Lung (tissue), 12 donors: ENCODE measurements around the gene SLC4A1. TPM values are rescaled to one million over a fixed set of nuclear protein-coding genes. Genes with fewer than 3 reads are reported as not detected.
A peak's percentile ranks its signal among the peaks of the same experiment; 100 is the strongest.

Experiments used
- ATAC-seq: fragments of 200-7000 bp; cut with Tn5 transposase; one replicate; pipeline ENCODE4 v1.9.1; 2020; ENCODE audit warnings: moderate number of reproducible peaks; ENCODE audit not compliant: insufficient read depth, low FRiP score
- DNase-seq, 3 donors: peaks; one replicate each; pipeline ENCODE4 v3.0.0-alpha.2; 2013 to 2017
- H3K27ac ChIP-seq, 2 donors: one replicate each; pipeline ENCODE4 v1.5.1; 2013; ENCODE audit warnings: mild to moderate bottlenecking in 2 of 2, moderate library complexity in 2 of 2, control low read depth in 1 of 2, inconsistent platforms in 1 of 2, low read depth in 1 of 2, low read length in 1 of 2
- H3K27me3 ChIP-seq, 3 donors: one replicate each; pipeline ENCODE4 v1.5.1; 2013; ENCODE audit warnings: low read length in 2 of 3; ENCODE audit not compliant: control insufficient read depth in 3 of 3, insufficient read depth in 3 of 3
- H3K36me3 ChIP-seq, 4 donors: one replicate each; pipeline ENCODE4 v1.5.1; 2013; ENCODE audit warnings: low read length in 4 of 4, mild to moderate bottlenecking in 1 of 4, moderate library complexity in 1 of 4; ENCODE audit not compliant: control insufficient read depth in 4 of 4, insufficient read depth in 4 of 4
- H3K4me1 ChIP-seq, 5 donors: one replicate each; pipeline ENCODE4 v1.5.1; 2013; ENCODE audit warnings: low read length in 5 of 5, mild to moderate bottlenecking in 2 of 5, moderate library complexity in 1 of 5; ENCODE audit not compliant: control insufficient read depth in 5 of 5, insufficient read depth in 5 of 5
- H3K4me3 ChIP-seq: one replicate; pipeline ENCODE4 v1.5.1; 2013; ENCODE audit warnings: mild to moderate bottlenecking, control low read depth, moderate library complexity
- H3K9ac ChIP-seq, 2 donors: one replicate each; pipeline ENCODE4 v1.5.1; 2013; ENCODE audit warnings: low read length in 2 of 2, control low read depth in 1 of 2; ENCODE audit not compliant: insufficient read depth in 1 of 2
- H3K9me3 ChIP-seq, 4 donors: one replicate each; pipeline ENCODE4 v1.5.1; 2013; ENCODE audit warnings: low read length in 3 of 4, mild to moderate bottlenecking in 1 of 4, moderate library complexity in 1 of 4; ENCODE audit not compliant: control insufficient read depth in 4 of 4, insufficient read depth in 3 of 4
- CTCF ChIP-seq: IDR thresholded peaks from 2 replicates; pipeline ENCODE4 v1.5.1; 2012; ENCODE audit warnings: mild to moderate bottlenecking; ENCODE audit errors: control extremely low read depth, extremely low read depth
- WGBS, 2 donors: extraction: QIAGEN DNeasy Blood & Tissue Kit; methylation state at CpG; one replicate each; pipeline ENCODE4 v1.1.7; 2013; 5-methylcytosine and 5-hydroxymethylcytosine counted together
- polyA plus RNA-seq, 2 donors: library from polyadenylated mRNA; stranded (reverse); fragments of 200-250 nt; gene quantifications; one replicate each; pipeline ENCODE4 v1.2.1, GENCODE V29; 2013
- total RNA-seq, 2 donors: library from RNA; depleted of rRNA in 1 of 2; stranded (reverse); fragments of >200 nt in 1 of 2; gene quantifications; one replicate each; pipeline ENCODE4 v1.2.1, GENCODE V29; 2014 to 2021
- donor health status: control.
- donor health status: control.
- donor health status: Bipolar disorder and iron deficiency.
- donor health status: healthy.
- donor health status: DM: yes; HTN: yes; CAD: no.

SLC4A1 gene
- total and polyA plus RNA-seq, 4 donors: 0.10 to 40.9 (median 0.77) TPM

- ATAC-seq: no peak
- 83 to 94% methylated on average over 6 of the region's 6 CpGs for WGBS, 2 donors
Measured at GRCh38 chr17:44229090-44229489, 38.8 kb downstream of the SLC4A1 start.

GRCh38 chr17:44223541-44224071, 44.3 kb downstream of the SLC4A1 start:
- Histone ChIP-seq H3K9me3 (no peaks in the 10 kb centered on the region), H3K27ac (no peak overlapping the region), H3K36me3 (no peaks in the 10 kb centered on the region), H3K9ac (no peak overlapping the region), H3K27me3 (no peaks in the 10 kb centered on the region), H3K4me1 (peaks cover 0 to 23% (median 9%) of the 10 kb centered on the region in 5 donors), H3K4me3 (no peak overlapping the region)
- ATAC-seq: no peak
- DNase-seq: peak in 1 of 3 donors; percentile 34
- WGBS, 2 donors: 59 to 74% methylated on average over 7 of the region's 7 CpGs
- TF ChIP-seq CTCF: no peak

More at GRCh38 chr17:44229090-44229489, 38.8 kb downstream of the SLC4A1 start:
- TF ChIP-seq CTCF: no peak
- Histone ChIP-seq H3K9ac (no peak overlapping the region), H3K36me3 (no peaks in the 10 kb centered on the region), H3K4me1 (no peaks in the 10 kb centered on the region), H3K9me3 (no peaks in the 10 kb centered on the region), H3K4me3 (no peak overlapping the region), H3K27me3 (no peaks in the 10 kb centered on the region), H3K27ac (no peak overlapping the region)
- DNase-seq: no peak

GRCh38 chr17:44222112-44222869, 45.6 kb downstream of the SLC4A1 start:
- peaks cover 0 to 3% (median 0%) of the 10 kb centered on the region in 4 donors for H3K36me3 ChIP-seq
- no peak for TF ChIP-seq CTCF
- no peaks in the 10 kb centered on the region for H3K27me3 ChIP-seq
- H3K4me1 ChIP-seq: peaks cover 5 to 33% (median 16%) of the 10 kb centered on the region in 5 donors
- no peaks in the 10 kb centered on the region for H3K9me3 ChIP-seq
- DNase-seq (peak; percentile 77 to 84 (median 83)), ATAC-seq (no peak)
- peak overlapping the region; percentile 38 for H3K4me3 ChIP-seq
- H3K9ac ChIP-seq: peak overlapping the region in 1 of 2 donors; percentile 9
- 3 to 5% methylated on average over 36 of the region's 36 CpGs for WGBS, 2 donors
- H3K27ac ChIP-seq: peak overlapping the region; percentile 98 to 99
